ENCODE data around the gene GEMIN2. TPM values are rescaled to one million over a fixed set of nuclear protein-coding genes. Genes with fewer than 3 reads are reported as not detected.
A peak's percentile ranks its signal among the peaks of the same experiment; 100 is the strongest.
"Not testable (repeated sequence)": the region's sequence is repeated elsewhere in the genome, so short reads cannot be mapped to it uniquely, and the experiment has no call there.

GEMIN2 gene
- total RNA-seq, 2 donors from 2014 or later: 35.2 to 41.7 TPM

DNA sequence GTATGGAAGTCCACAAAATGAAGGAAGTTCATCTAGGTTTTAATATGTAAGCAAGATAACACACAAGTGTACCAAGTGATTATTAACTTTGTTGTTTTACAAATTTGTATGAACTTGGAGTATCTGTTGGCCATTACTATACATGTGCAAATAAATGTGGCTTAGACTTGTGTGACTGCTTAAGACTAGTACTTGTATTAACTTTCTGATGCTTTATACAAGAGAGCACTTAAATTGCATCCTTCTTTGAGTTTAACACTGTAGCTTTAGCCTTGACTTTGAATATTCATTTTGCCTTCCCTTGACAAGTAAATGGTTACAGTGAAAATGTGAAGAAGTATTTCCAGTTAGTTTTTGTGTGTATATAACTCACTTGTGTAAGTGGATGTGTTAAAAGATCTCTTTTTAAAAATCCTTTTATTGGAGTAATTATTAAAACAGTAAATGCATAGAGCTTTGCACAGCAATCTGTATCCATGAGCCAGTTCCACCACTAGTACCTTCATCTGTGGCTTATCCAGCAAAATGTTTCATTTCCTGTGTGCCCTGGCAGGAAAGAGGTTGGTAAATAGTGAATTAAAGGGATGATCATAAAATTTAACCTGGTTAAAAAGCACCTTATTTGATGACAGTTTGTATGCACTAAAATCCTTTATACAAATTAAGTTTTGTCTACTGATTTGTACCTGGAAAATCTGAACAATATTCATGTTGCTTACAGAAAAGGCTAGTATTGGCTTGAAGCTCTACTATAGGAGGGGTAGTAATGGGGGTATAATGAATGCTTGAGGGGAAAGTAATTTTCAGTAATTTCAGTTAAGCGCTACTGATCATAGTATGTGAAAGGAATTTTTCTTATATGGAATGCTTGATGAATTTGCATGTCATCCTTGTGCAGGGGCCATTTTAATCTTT is 68.9 kb downstream of the GEMIN2 start:
- Mint-ChIP-seq H3K4me3 (no peak overlapping the region), H3K4me1 (peaks cover 17% of the 10 kb centered on the region), H3K27ac (no peak overlapping the region), H3K36me3 (ENCODE audit: low read depth) (peaks cover 44% of the 10 kb centered on the region), H3K27me3 (ENCODE audit: insufficient read depth) (no peaks in the 10 kb centered on the region), H3K9me3 (no peaks in the 10 kb centered on the region)
- Histone ChIP-seq H3K36me3 (ENCODE audit: control insufficient read depth, insufficient read depth, low read length) (peaks cover 75% of the 10 kb centered on the region), H3K9ac (ENCODE audit: extremely low read depth, low read length, poor library complexity, severe bottlenecking) (no peak overlapping the region), H3K27me3 (ENCODE audit: control insufficient read depth, insufficient read depth, low read length, poor library complexity, severe bottlenecking) (no peaks in the 10 kb centered on the region), H3K9me3 (ENCODE audit: control insufficient read depth, low read length) (no peaks in the 10 kb centered on the region), H3K27ac (ENCODE audit: low read depth, low read length) (no peak overlapping the region), H3K4me3 (ENCODE audit: low read length) (peak overlapping the region; percentile 69), H3K4me1 (ENCODE audit: control insufficient read depth, insufficient read depth, low read length) (peaks cover 14% of the 10 kb centered on the region)
- 100% methylated on average over 1 of the region's 1 CpG; no CpG with 5 or more reads in 1 of the 2 experiments for WGBS, 2 experiments (ENCODE audit: insufficient coverage in 1 of 2, insufficient read length in 1 of 2)
- TF ChIP-seq, protein P1, sequence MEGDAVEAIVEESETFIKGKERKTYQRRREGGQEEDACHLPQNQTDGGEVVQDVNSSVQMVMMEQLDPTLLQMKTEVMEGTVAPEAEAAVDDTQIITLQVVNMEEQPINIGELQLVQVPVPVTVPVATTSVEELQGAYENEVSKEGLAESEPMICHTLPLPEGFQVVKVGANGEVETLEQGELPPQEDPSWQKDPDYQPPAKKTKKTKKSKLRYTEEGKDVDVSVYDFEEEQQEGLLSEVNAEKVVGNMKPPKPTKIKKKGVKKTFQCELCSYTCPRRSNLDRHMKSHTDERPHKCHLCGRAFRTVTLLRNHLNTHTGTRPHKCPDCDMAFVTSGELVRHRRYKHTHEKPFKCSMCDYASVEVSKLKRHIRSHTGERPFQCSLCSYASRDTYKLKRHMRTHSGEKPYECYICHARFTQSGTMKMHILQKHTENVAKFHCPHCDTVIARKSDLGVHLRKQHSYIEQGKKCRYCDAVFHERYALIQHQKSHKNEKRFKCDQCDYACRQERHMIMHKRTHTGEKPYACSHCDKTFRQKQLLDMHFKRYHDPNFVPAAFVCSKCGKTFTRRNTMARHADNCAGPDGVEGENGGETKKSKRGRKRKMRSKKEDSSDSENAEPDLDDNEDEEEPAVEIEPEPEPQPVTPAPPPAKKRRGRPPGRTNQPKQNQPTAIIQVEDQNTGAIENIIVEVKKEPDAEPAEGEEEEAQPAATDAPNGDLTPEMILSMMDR (conservative IDR thresholded peaks at IDR 0.05): no peak
- DNase-seq: no peak

- not testable (repeated sequence) for DNase-seq; H3K9ac ChIP-seq (ENCODE audit: extremely low read depth, low read length, poor library complexity, severe bottlenecking); H3K27me3 ChIP-seq (ENCODE audit: control insufficient read depth, insufficient read depth, low read length, poor library complexity, severe bottlenecking); H3K27ac ChIP-seq (ENCODE audit: low read depth, low read length); H3K27me3 Mint-ChIP-seq (ENCODE audit: insufficient read depth); H3K9me3 ChIP-seq (ENCODE audit: control insufficient read depth, low read length); H3K9me3 Mint-ChIP-seq; H3K4me3 ChIP-seq (ENCODE audit: low read length); H3K4me3 Mint-ChIP-seq; H3K27ac Mint-ChIP-seq
- Histone ChIP-seq H3K36me3 (ENCODE audit: control insufficient read depth, insufficient read depth, low read length) (peaks cover 69% of the 10 kb centered on the region), H3K4me1 (ENCODE audit: control insufficient read depth, insufficient read depth, low read length) (peaks cover 17% of the 10 kb centered on the region)
- Mint-ChIP-seq H3K4me1 (peaks cover 22% of the 10 kb centered on the region), H3K36me3 (ENCODE audit: low read depth) (peaks cover 38% of the 10 kb centered on the region)
- 94 to 95% methylated on average over 4 to 5 of the region's 5 CpGs for WGBS, 2 experiments (ENCODE audit: insufficient coverage in 1 of 2, insufficient read length in 1 of 2)
Measured at GRCh38 chr14:39183685-39184003, 69.5 kb downstream of the GEMIN2 start.

GRCh38 chr14:39184628-39185255 is 70.6 kb downstream of the GEMIN2 start:
- H3K36me3 Mint-ChIP-seq (ENCODE audit: low read depth): peaks cover 30% of the 10 kb centered on the region
- Histone ChIP-seq H3K36me3 (ENCODE audit: control insufficient read depth, insufficient read depth, low read length) (peaks cover 58% of the 10 kb centered on the region), H3K27me3 (ENCODE audit: control insufficient read depth, insufficient read depth, low read length, poor library complexity, severe bottlenecking) (no peaks in the 10 kb centered on the region), H3K4me3 (ENCODE audit: low read length) (no peak overlapping the region), H3K9me3 (ENCODE audit: control insufficient read depth, low read length) (no peaks in the 10 kb centered on the region), H3K4me1 (ENCODE audit: control insufficient read depth, insufficient read depth, low read length) (peaks cover 19% of the 10 kb centered on the region), H3K9ac (ENCODE audit: extremely low read depth, low read length, poor library complexity, severe bottlenecking) (no peak overlapping the region), H3K27ac (ENCODE audit: low read depth, low read length) (no peak overlapping the region)
- no peaks in the 10 kb centered on the region for H3K27me3 Mint-ChIP-seq (ENCODE audit: insufficient read depth)
- H3K4me3 Mint-ChIP-seq: no peak overlapping the region
- H3K9me3 Mint-ChIP-seq: no peaks in the 10 kb centered on the region
- no peak for DNase-seq
- TF ChIP-seq, protein P1 (conservative IDR thresholded peaks at IDR 0.05): no peak
- H3K27ac Mint-ChIP-seq: peak overlapping the region; percentile 6
- 91 to 95% methylated on average over 2 to 4 of the region's 4 CpGs for WGBS, 2 experiments (ENCODE audit: insufficient coverage in 1 of 2, insufficient read length in 1 of 2)
- peaks cover 15% of the 10 kb centered on the region for H3K4me1 Mint-ChIP-seq
